Kidney epithelial cell (primary cell): Measurements from ENCODE around the gene TSSC4. TPM values are rescaled to one million over a fixed set of nuclear protein-coding genes. Genes with fewer than 3 reads are reported as not detected.

Experiments
- DNase-seq: peaks from one replicate; pipeline ENCODE4 v3.0.0-alpha.2; 2010; ENCODE audit warnings: low read depth
- H3K27me3 ChIP-seq: 2 replicates; pipeline ENCODE4 v1.6.0; 2011; ENCODE audit warnings: low read length; ENCODE audit not compliant: control insufficient read depth, insufficient read depth
- H3K36me3 ChIP-seq: 2 replicates; pipeline ENCODE4 v1.5.1; 2011; ENCODE audit warnings: low read length; ENCODE audit not compliant: control insufficient read depth, insufficient read depth
- H3K4me3 ChIP-seq: 2 replicates; pipeline ENCODE4 v1.5.1; 2011; ENCODE audit warnings: low read depth, mild to moderate bottlenecking, control low read depth, low read length
- CTCF ChIP-seq: IDR thresholded peaks from 2 replicates; pipeline ENCODE4 v1.5.1; 2011; ENCODE audit warnings: mild to moderate bottlenecking, moderate library complexity, low read length, control low read depth, inconsistent platforms; ENCODE audit not compliant: insufficient read depth, poor library complexity, severe bottlenecking
- total RNA-seq: library from RNA; depleted of rRNA; stranded (reverse); fragments of >200 nt; gene quantifications from 2 replicates; pipeline ENCODE4 v1.2.3, GENCODE V29; 2015

TSSC4 gene
- total RNA-seq, 1 donor from 2014 or later = 62.0 TPM

GRCh38 chr11:2409611-2410468 is 9.3 kb downstream of the TSSC4 start:
- Histone ChIP-seq H3K4me3 (no peak overlapping the region), H3K27me3 (peaks cover 39% of the 10 kb centered on the region)
- no peak for DNase-seq

GRCh38 chr11:2410616-2411015 is 10.1 kb downstream of the TSSC4 start:
- Histone ChIP-seq H3K4me3 (no peak overlapping the region), H3K36me3 (no peaks in the 10 kb centered on the region), H3K27me3 (peaks cover 39% of the 10 kb centered on the region)
- no peak for TF ChIP-seq CTCF
- DNase-seq = no peak

More at GRCh38 chr11:2409611-2410468, 9.3 kb downstream of the TSSC4 start:
- no peaks in the 10 kb centered on the region for H3K36me3 ChIP-seq
- no peak for TF ChIP-seq CTCF

- H3K4me3 ChIP-seq = no peak overlapping the region
- no peak for DNase-seq
- no peak for TF ChIP-seq CTCF
- no peaks in the 10 kb centered on the region for H3K36me3 ChIP-seq
- H3K27me3 ChIP-seq = peaks cover 35% of the 10 kb centered on the region
Observed at GRCh38 chr11:2411446-2412305, 11.1 kb downstream of the TSSC4 start.

GRCh38 chr11:2412323-2412722 is 11.8 kb downstream of the TSSC4 start:
- peaks cover 37% of the 10 kb centered on the region for H3K27me3 ChIP-seq
- DNase-seq = no peak
- TF ChIP-seq CTCF = no peak
- H3K36me3 ChIP-seq = no peaks in the 10 kb centered on the region
- no peak overlapping the region for H3K4me3 ChIP-seq

- Histone ChIP-seq H3K4me3 (no peak overlapping the region), H3K27me3 (peaks cover 30% of the 10 kb centered on the region), H3K36me3 (no peaks in the 10 kb centered on the region)
- DNase-seq = no peak
- no peak for TF ChIP-seq CTCF
Observed at GRCh38 chr11:2413742-2414579, 13.4 kb downstream of the TSSC4 start.
